Endothelial cell (in vitro differentiated cells): Measurements from ENCODE around the gene CENPM. TPM values are rescaled to one million over a fixed set of nuclear protein-coding genes. Genes with fewer than 3 reads are reported as not detected.

Source experiments
- DNase-seq: peaks from one replicate; pipeline ENCODE4 v3.0.0; 2021; ENCODE audit warnings: low spot score
- H3K27ac Mint-ChIP-seq: one replicate; pipeline ENCODE4 v1.8.0; 2021; ENCODE audit warnings: mixed read lengths, inconsistent platforms; ENCODE audit not compliant: unreplicated experiment
- H3K27me3 Mint-ChIP-seq: one replicate; pipeline ENCODE4 v1.8.0; 2021; ENCODE audit warnings: mild to moderate bottlenecking, moderate library complexity, mixed read lengths, inconsistent platforms; ENCODE audit not compliant: unreplicated experiment
- H3K36me3 Mint-ChIP-seq: one replicate; pipeline ENCODE4 v1.8.0; 2021; ENCODE audit warnings: mild to moderate bottlenecking, low read depth, mixed read lengths, inconsistent platforms; ENCODE audit not compliant: unreplicated experiment
- H3K4me1 Mint-ChIP-seq: one replicate; pipeline ENCODE4 v1.8.0; 2021; ENCODE audit warnings: mild to moderate bottlenecking, mixed read lengths, inconsistent platforms; ENCODE audit not compliant: unreplicated experiment
- H3K4me3 Mint-ChIP-seq: one replicate; pipeline ENCODE4 v1.8.0; 2021; ENCODE audit warnings: mild to moderate bottlenecking, mixed read lengths, inconsistent platforms; ENCODE audit not compliant: unreplicated experiment
- H3K9me3 Mint-ChIP-seq: one replicate; pipeline ENCODE4 v1.8.0; 2021; ENCODE audit warnings: mixed read lengths, inconsistent platforms; ENCODE audit not compliant: unreplicated experiment
- total RNA-seq: library from RNA; stranded (reverse); fragmentation: NEBNext Ultra II Directional; extraction: Animal tissue kit (Norgen Biotek cat#: 25700); gene quantifications from one replicate; pipeline ENCODE4 v1.2.1, GENCODE V29; 2021; ENCODE audit not compliant: unreplicated experiment
- TF ChIP-seq, protein P1 (sequence below): fragments of 200-600 bp; sonication (generic); IDR thresholded peaks from one replicate; pipeline ENCODE4 v1.5.0; 2021; ENCODE audit warnings: antibody characterized with exemption; ENCODE audit not compliant: unreplicated experiment

CENPM gene
- total RNA-seq, 1 donor from 2014 or later, result 5.2 TPM

- TF ChIP-seq, protein P1, sequence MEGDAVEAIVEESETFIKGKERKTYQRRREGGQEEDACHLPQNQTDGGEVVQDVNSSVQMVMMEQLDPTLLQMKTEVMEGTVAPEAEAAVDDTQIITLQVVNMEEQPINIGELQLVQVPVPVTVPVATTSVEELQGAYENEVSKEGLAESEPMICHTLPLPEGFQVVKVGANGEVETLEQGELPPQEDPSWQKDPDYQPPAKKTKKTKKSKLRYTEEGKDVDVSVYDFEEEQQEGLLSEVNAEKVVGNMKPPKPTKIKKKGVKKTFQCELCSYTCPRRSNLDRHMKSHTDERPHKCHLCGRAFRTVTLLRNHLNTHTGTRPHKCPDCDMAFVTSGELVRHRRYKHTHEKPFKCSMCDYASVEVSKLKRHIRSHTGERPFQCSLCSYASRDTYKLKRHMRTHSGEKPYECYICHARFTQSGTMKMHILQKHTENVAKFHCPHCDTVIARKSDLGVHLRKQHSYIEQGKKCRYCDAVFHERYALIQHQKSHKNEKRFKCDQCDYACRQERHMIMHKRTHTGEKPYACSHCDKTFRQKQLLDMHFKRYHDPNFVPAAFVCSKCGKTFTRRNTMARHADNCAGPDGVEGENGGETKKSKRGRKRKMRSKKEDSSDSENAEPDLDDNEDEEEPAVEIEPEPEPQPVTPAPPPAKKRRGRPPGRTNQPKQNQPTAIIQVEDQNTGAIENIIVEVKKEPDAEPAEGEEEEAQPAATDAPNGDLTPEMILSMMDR, result peak; percentile 74
- no peaks in the 10 kb centered on the region for H3K36me3 Mint-ChIP-seq
- peak; percentile 89 for DNase-seq
- peaks cover 5% of the 10 kb centered on the region for H3K4me1 Mint-ChIP-seq
- H3K9me3 Mint-ChIP-seq, result no peaks in the 10 kb centered on the region
- no peak overlapping the region for H3K4me3 Mint-ChIP-seq
- peaks cover 11% of the 10 kb centered on the region for H3K27me3 Mint-ChIP-seq
- no peak overlapping the region for H3K27ac Mint-ChIP-seq
These were observed 21.0 kb downstream of the CENPM start for GRCh38 chr22:41925783-41926460.

DNA sequence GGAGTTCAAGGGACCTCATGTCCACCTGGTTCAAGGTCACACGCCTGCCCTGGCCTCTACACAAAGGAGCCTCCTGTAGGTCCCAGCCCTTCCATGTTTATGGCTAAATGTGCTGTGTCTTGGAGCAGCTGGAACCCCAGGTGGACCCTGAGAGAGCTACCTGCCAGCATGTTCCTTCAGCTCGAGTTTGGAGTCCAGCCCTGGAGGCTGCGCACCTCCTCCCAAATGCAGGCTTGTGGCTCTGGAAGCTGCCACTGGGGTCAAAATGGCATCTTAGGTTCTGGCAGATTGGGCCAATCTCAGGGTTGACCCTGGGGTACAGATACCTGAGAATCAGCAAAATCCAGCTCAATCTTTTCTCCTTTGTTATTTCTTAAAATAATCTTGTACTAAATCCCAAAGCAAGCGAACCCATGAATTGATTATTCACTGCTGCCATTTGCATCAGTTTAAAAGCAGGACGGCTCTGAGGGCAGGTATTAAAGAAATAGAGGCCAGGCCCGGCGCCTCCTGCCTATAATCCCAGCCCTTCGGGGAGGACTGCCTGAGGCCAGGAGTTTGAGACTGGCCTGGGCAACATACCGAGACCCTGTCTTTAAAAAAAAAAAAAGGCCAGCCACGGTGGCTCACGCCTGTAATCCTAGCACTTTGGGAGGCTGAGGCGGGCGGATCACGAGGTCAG, 23.2 kb downstream of the CENPM start:
- H3K4me1 Mint-ChIP-seq, result peaks cover 12% of the 10 kb centered on the region
- no peaks in the 10 kb centered on the region for H3K36me3 Mint-ChIP-seq
- H3K27ac Mint-ChIP-seq, result no peak overlapping the region
- no peak overlapping the region for H3K4me3 Mint-ChIP-seq
- H3K9me3 Mint-ChIP-seq, result no peaks in the 10 kb centered on the region
- TF ChIP-seq, protein P1, result no peak
- DNase-seq, result no peak
- H3K27me3 Mint-ChIP-seq, result peaks cover 11% of the 10 kb centered on the region

GRCh38 chr22:41922940-41923594, 23.9 kb downstream of the CENPM start:
- H3K4me1 Mint-ChIP-seq, result peaks cover 14% of the 10 kb centered on the region
- H3K36me3 Mint-ChIP-seq, result no peaks in the 10 kb centered on the region
- H3K9me3 Mint-ChIP-seq, result no peaks in the 10 kb centered on the region
- DNase-seq, result no peak
- H3K27ac Mint-ChIP-seq, result no peak overlapping the region
- peaks cover 11% of the 10 kb centered on the region for H3K27me3 Mint-ChIP-seq
- TF ChIP-seq, protein P1, result no peak
- H3K4me3 Mint-ChIP-seq, result no peak overlapping the region

- Mint-ChIP-seq H3K9me3 (no peaks in the 10 kb centered on the region), H3K4me3 (no peak overlapping the region), H3K27ac (no peak overlapping the region), H3K36me3 (no peaks in the 10 kb centered on the region), H3K27me3 (peaks cover 8% of the 10 kb centered on the region), H3K4me1 (peaks cover 18% of the 10 kb centered on the region)
- DNase-seq, result no peak
- TF ChIP-seq, protein P1, result no peak
These were observed 24.6 kb downstream of the CENPM start for GRCh38 chr22:41922328-41922727.
